HG03565 (cell line): ENCODE results near the gene MOCS3.

Experiments used
- ATAC-seq: cut with Tn5 transposase; IDR thresholded peaks from one replicate; pipeline ENCODE4 v1.9.1; 2021; ENCODE audit warnings: mild to moderate bottlenecking, moderate library complexity; ENCODE audit not compliant: unreplicated experiment

Gene MOCS3

DNA sequence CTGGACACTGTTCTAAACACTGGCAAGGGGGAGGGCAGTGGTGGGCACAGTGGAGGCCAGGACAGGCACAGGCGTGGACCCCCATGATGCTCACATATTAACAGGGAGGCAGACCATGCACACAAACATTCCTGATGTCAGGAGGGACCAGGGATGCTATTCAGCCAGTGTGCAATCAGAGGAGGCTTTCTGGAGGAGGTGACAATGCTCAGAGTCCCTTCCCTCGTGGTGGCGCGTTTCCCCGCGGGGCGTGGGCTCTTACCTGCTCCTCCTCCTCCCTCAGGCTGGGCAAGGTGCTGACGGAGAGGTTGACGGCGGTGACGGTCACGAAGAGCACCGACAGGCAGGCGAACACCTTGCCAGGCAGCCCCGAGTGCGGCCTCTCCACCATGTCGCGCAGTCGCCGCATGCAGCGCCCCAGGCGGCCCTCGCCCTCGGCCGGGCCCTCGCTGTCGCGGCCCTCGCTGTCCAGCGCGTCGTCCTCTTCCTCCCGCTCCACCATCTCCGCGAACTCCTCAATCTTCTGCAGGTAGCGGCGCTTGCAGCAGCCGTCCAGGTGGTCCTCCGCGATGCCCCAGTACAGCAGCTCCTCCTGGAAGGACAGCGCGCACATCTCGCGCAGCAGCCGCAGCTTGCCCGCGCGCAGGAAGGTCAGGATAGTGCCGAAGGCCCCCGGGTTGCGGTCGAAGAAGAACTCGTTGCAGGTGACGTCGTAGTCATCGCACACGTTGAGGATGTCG lies 50.9 kb downstream of the MOCS3 start:
- no peak for ATAC-seq

DNA sequence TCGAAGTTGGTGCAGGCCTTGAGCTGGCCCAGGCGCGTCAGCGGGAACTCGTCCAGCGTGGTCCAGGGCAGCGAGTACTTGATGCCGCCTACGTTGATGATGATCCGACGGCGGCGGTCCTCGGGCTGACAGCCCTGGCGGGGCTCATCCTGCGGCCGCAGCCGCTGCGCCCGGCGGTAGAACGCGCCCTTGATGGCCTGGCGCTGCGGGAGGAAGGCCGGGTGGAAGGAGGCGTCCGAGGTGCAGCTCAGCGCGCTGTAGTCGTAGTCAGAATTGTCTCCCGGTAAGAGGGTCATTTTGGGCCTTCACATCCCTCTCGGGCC lies 51.4 kb downstream of the MOCS3 start:
- no peak for ATAC-seq

- no peak for ATAC-seq
Measured at GRCh38 chr20:51010932-51011331, 52.3 kb downstream of the MOCS3 start.

DNA sequence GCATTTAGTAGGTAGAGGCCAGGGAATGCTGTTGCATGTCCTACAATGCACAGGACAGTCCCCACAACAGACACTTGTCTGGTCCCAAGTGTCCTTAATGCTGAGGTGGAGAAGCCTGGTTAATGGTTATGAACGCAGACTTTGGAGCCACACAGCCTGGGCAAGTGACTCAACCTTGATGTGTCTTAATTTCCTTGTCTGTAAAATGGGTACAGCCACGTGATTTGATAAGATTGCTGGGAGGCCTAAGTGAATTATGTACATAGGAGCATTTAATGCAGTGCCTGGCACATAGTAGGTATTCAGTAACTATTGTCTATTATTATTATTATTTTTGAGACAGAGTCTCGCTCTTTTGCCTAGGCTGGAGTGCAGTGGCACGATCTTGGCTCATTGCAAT lies 52.9 kb downstream of the MOCS3 start:
- no peak for ATAC-seq

GRCh38 chr20:51012357-51012756 lies 53.7 kb downstream of the MOCS3 start:
- no peak for ATAC-seq
